ENCODE data around the gene IQGAP2. TPM values are rescaled to one million over a fixed set of nuclear protein-coding genes. Genes with fewer than 3 reads are reported as not detected.
A peak's percentile ranks its signal among the peaks of the same experiment; 100 is the strongest.
"Not testable (repeated sequence)": the region's sequence is repeated elsewhere in the genome, so short reads cannot be mapped to it uniquely, and the experiment has no call there.

IQGAP2 gene
- polyA plus RNA-seq, 1 donor, result 8.2 TPM

DNA sequence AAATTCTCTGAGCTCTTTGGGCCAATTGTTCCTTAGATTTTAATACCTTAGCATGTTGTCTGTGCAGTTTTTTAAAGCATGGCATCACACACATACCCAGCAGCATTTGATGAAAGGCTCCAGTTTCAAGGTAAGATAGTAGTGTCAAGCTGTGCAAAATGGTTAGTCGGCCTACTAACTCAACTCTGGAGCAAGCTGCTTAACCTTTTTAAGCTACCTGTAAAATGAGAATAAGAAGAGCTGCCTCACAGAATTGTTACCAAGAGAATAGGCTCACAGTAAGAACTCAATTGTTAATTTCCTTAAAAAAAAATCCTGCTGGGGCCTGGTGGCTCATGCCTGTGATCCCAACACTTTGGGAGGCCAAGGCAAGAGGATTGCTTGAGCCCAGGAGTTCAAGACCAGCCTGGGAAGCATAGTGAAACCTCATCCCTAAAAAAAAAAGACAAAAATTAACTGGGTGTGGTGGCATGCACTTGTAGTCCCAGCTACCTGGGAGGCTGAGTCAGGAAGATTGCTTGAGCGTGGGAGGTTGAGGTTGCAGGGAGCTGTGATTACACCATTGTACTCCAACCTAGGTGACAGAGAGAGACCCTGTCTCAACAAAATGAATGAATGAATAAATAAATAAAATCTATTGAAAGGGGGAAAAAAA, 96.5 kb downstream of the IQGAP2 start:
- no peak for DNase-seq (ENCODE audit: low read depth)

DNA sequence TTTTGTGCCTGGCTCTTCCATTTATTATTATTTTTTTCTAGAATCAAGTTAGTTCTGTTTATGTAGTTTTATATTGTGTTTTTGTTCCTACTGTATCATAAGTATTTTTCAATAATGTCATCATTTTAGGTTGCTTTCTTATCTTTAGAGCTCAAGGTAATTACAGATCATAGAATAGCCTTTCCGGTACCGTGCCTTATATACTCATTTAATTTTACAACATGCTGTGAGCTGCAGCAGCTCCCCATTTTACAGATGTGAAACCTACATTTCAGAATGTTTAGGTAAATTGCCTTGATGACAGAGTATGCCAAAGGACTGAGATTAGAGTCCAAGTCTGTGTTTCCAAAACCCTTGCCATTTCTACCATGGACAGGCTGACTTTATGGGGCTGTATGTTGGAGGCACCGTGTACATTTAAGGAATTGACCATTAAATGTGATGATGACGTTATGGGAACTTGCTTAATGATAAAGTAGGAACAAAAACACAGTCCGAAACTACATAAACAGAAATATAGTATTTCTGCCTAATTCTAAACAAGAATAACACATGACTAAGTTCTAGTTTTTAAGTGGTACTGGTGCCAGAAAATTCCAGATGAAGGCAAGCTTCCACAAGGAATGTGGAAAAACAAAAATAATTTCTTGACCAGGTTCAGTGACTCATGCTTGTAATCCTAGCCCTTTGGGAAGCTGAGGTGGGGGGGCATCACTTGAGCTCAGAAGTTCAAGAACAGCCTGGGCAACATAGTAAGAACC, 97.7 kb downstream of the IQGAP2 start:
- no peak for DNase-seq (ENCODE audit: low read depth)

DNA sequence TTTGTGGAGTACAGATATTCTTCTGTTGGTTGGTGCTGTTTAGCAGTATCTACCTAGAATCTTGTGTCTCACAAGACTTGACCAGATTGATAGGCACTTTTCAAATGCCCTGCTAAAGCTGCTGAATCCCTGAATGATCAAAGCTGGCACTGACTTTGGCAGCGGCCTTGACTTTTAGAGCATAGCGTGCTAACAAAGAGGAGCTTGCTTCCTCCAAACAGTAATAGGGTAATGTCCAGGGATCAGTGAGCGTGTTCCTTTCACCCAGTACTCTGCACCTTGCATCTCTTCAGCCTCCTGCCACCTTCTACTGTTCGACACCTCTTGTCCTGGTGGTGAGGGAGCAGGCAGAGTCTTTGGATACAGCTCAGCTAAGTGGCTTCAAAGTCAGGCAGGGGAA, 100.8 kb downstream of the IQGAP2 start:
- no peak for DNase-seq (ENCODE audit: low read depth)

- DNase-seq (ENCODE audit: low read depth), result no peak
These were observed 101.9 kb downstream of the IQGAP2 start for GRCh38 chr5:76504901-76505564.

- DNase-seq (ENCODE audit: low read depth), result no peak
These were observed 110.4 kb downstream of the IQGAP2 start for GRCh38 chr5:76513476-76513875.

GRCh38 chr5:76514292-76514691, 111.2 kb downstream of the IQGAP2 start:
- DNase-seq (ENCODE audit: low read depth), result no peak

DNA sequence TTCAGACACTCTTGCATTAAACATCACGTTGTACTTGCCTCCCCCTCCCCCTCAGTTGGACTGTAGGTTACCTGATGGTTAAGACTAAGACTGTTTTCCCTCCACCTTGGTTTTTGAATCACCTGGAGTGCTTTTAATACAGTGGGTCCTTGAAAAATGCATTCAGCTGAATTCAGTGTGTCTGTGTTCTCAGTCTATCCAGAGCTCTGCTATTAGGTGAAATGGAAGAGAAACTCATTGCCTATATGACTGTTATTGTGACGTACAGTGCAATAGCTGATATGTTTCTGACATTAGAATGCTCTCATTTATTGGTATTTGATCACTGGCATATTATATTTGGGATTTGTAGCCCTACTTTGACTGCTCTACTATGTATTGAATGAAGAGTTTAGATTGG, 111.6 kb downstream of the IQGAP2 start:
- no peak for DNase-seq (ENCODE audit: low read depth)

DNA sequence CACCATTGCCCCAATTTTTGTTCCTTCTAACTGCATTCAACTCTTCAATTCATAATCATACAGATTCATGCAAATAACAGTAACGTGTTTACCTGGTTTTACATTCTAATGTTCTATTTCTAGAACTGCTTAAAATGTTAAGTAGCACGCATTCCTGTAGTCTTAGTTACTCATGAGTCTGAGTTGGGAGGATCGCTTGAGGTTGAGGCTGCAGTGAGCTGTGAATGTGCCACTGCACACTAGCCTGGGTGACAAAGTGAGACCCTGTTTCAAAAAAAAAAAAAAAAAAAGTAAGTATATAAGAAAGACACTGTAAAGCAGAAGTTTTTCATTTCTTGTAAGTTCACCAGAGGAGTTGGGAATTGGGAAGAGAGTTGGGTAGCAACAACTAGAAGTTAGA, 114.2 kb downstream of the IQGAP2 start:
- DNase-seq (ENCODE audit: low read depth), result no peak

- not testable (repeated sequence) for DNase-seq (ENCODE audit: low read depth)
These were observed 115.2 kb downstream of the IQGAP2 start for GRCh38 chr5:76518246-76518645.

- peak; percentile 94 for DNase-seq (ENCODE audit: low read depth)
These were observed 118.2 kb downstream of the IQGAP2 start for GRCh38 chr5:76521240-76521758.

DNA sequence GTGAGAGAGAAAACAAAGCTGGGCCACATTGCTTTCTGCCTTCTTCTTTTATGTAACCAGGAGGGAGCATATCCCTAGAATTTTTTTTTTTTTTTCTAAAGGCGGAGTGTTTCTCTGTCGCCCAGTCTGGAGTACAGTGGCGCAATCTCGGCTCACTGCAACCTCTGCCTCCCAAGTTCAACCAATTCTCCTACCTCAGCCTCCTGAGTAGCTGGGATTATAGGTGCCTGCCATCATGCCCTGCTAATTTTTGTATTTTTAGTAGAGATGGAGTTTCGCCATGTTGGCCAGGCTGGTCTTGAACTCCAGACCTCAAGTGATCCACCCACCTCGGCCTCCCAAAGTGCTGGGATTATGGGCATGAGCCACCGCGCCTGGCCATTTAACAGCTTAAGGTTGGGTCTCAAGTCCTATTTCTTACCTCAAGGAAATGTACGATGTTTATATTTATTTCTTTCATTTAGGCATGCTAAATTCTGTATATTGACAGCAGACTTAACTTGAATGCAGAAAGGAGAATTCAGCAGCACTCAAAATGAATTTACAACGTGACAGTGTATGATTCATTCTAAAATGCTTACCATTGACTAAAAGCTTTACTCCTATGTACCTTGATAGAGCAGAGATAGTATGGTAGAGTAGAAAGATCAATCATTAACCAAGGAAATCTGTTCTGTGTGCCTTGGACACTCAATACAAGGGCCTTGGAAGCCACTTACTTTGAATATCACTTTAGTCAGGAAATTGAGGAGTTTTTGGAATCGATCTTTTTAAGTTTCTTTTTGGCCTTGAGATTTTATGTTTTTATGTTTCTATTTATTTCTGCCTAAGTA, 119.2 kb downstream of the IQGAP2 start:
- DNase-seq (ENCODE audit: low read depth), result no peak

DNA sequence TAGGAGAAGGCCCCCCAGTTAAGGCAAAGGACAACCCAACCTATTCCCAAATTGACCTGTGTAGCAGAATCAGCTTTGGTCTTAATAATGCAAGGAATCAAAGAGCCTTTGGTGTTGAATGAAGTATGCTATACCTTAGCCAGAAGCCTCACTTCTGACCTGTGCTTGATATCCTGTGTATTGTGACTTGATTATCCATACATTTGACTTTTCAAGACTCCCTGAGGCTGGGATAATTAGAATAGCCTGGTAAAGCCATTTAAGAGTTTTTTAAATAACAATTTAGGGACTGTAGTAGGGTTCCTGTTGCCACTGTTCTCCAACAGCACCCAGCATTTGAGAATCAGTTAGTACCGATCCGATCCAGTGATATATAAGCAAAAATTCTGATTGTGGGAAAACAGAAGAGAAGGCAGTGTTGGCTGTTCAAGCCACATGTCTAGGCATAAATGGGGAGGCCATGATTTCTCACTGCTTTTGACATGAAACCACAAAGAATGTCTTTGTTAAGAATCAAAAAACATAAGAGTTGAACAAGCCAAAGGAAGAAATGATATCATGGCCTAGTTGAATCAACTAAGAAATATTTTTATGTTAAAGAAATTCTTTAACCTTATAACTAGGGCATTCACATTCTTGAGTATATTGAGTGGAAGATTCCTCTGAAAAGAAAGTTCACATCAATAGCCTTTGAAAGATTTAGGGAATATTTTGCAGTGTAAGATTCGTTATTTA, 121.2 kb downstream of the IQGAP2 start:
- no peak for DNase-seq (ENCODE audit: low read depth)

DNA sequence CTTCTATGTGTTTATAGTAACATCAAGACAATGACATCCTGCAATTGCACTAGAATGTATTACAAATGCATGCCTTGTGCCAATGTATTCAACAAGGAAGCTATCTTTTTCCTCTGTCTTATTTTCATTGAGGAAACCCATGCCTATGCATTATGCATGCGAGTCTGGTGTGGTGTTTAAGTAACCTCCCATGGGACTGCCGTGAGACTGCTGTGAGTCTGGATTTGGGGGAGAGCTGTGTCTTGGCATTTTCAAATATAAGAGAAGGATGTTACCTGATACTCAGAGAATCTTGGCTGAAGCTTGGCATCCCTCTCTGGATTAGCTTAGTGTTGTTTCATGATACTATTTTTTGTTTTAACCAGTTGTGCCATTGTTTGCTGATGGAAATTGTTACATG, 121.8 kb downstream of the IQGAP2 start:
- DNase-seq (ENCODE audit: low read depth), result no peak

GRCh38 chr5:76525956-76526355, 122.9 kb downstream of the IQGAP2 start:
- DNase-seq (ENCODE audit: low read depth), result no peak

DNA sequence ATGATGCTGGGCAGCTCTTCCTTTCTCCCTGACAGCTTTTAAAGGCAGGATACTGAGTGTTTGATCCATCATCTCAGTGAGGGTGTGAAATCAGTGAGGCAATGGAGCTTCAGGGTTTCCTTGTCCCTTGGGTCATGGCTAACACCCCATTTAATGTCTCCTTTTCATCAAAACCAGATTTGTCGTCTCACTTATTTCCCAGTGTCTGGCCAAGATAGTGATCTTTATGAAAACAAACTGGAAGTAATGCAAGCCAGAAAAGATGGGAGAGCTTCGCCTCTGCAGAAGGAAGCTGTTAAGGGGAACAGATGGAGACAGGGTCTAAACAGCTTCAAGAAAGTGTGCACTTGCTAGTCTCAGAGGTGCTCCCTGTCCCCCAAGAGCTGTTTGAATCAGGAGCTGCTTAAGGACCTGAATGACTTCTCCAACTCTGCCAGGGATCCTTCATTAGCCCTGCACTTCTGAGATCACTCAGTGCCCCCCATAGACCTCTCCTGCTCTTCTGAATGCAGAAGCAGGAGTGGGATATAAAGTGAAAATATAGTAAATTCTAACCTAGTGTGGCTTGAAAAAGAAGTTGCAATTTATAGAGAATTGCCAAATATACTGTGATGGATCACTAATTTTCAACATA, 124.0 kb downstream of the IQGAP2 start:
- DNase-seq (ENCODE audit: low read depth), result no peak

DNA sequence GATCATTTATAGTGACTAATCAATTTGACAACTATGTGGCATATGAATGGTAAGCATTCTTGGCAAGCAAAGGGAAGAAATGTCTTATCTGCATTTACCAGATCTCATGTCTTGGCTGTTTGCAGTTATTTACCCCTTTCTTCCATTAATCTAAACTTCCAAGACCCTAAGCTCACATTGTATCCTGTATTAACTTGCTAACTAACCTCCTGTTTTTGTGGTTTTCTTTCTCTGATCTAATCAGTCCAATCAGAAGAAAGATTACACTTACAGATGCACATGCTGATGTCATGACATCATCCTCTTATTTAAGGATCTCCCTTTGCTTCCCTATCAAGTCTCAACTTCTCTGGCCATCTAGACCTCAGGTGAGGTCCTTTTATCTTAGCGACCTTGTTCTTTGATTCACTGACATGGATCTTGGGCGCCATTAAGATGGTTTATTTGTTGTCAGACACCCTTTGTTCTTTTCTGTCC, 124.6 kb downstream of the IQGAP2 start:
- no peak for DNase-seq (ENCODE audit: low read depth)

- no peak for DNase-seq (ENCODE audit: low read depth)
These were observed 125.7 kb downstream of the IQGAP2 start for GRCh38 chr5:76528547-76529331.

DNA sequence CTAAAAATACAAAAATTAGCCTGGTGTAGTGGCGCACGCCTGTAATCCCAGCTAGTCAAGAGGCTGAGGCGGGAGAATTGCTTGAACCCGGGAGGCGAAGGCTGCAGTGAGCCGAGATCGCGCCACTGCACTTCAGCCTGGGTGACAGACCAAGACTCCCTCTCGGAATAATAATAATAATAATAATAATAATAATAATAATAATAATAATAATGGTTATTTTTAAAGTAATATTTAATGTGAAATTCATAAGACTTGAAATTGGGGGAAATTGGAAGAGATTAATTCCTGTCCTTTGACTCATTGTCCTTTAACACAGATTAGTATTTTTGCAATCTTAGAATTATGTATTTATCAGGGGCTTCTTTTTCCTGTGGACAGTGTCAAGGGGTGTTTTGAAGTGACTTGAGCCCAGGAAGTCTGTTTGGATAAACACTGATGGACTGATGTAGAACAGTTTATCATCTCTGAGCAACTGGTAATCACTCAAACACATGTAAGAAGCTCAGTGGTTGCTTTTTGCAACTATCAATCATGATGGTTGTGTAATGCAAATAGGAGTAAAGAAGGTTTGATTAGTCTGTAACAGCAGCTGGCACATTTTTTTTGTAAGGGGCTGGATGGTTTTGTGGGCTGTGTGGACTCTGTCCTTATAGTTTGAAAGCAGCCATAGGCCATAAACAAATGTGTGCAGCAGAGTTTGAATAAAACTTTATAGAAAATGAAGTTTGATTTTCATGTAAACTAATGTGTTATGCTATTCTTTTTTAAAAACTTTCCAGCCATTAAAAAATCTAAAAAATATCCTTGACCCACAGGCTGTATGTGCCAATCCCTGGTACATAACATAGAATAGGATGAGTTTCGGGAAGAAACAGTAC, 126.6 kb downstream of the IQGAP2 start:
- no peak for DNase-seq (ENCODE audit: low read depth)

GRCh38 chr5:76532052-76532451, 129.0 kb downstream of the IQGAP2 start:
- no peak for DNase-seq (ENCODE audit: low read depth)
